ENCODE data around the gene PDXDC1.
"Not testable (repeated sequence)": the region's sequence is repeated elsewhere in the genome, so short reads cannot be mapped to it uniquely, and the experiment has no call there.

The PDXDC1 gene

GRCh38 chr16:15099366-15099909 lies 124.6 kb downstream of the PDXDC1 start:
- not testable (repeated sequence) for H3K4me3 ChIP-seq (ENCODE audit: low read depth, low read length); DNase-seq (ENCODE audit: low read depth)

GRCh38 chr16:15100372-15100987 lies 125.7 kb downstream of the PDXDC1 start:
- DNase-seq (ENCODE audit: low read depth); H3K4me3 ChIP-seq (ENCODE audit: low read depth, low read length): not testable (repeated sequence)

GRCh38 chr16:15127641-15128425 lies 153.0 kb downstream of the PDXDC1 start:
- DNase-seq (ENCODE audit: low read depth); H3K4me3 ChIP-seq (ENCODE audit: low read depth, low read length): not testable (repeated sequence)

DNA sequence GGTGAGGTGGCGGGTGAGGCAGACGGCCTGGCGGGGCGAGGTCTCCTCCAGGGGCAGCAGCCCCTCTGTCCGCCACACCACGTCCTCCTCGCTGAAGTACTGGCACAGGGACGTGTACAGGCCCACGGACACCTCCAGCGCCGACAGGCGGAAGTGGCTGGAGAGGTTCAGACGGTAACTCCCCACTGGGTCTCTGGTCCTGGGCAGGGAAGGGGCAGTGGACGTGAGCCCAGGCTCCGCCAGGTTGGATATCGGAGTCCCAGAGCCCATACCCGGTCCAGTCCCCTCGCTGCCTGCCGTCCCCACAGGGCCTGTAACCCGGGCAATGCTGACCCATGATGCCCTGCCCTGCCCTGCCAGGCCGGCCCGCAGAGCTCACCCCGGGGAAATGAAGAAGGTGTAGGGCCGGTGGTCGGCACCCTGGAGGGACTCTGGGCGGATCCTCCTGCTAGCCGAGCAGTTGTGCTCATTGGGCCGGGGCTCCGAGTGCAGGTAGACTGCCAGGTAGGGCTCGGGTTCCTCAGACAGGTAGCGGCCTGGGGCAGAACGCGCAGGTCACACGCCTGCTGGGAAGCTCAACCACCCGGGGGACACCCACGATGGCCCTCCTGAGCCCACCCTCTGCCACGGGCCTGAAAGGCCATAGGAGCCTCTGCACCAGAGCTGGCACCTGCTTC lies 155.6 kb downstream of the PDXDC1 start:
- not testable (repeated sequence) for H3K4me3 ChIP-seq (ENCODE audit: low read depth, low read length); DNase-seq (ENCODE audit: low read depth)

DNA sequence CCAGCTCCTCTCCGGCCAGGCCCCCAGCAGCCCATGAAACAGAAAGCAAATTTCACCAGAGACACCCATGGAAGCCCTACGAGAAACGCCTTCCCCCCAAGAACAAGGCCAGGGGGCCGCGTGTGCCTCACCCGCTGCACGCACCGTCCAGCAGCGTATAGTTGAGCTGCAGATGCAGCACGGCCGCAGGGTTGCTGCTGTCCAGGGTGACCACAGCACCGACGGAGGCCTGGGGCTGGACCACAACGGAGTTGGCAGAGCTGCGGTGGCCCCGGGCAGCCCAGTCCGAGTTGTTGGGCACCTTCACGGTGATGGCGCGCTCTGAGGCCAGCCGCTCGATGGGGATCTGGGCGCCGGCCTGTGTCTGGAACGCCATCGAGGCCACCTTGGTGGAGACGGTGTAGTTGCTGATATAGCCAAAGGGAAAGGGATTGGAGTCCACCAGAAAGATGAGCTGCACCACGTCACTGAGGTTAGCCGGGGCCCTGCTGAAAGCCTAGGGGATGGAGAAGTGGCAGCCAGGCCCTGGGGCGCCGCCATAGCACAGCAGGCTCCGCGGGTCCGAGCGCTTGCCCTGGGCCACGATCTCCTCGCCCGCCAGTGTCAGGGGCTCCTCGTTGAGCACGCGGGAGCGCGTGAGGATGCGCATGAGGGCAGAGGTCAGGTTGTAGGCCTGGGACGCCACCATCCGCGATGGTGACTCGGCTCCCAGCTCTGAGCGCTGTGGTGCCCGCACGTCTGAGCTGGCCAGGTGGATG lies 156.3 kb downstream of the PDXDC1 start:
- H3K4me3 ChIP-seq (ENCODE audit: low read depth, low read length); DNase-seq (ENCODE audit: low read depth): not testable (repeated sequence)

DNA sequence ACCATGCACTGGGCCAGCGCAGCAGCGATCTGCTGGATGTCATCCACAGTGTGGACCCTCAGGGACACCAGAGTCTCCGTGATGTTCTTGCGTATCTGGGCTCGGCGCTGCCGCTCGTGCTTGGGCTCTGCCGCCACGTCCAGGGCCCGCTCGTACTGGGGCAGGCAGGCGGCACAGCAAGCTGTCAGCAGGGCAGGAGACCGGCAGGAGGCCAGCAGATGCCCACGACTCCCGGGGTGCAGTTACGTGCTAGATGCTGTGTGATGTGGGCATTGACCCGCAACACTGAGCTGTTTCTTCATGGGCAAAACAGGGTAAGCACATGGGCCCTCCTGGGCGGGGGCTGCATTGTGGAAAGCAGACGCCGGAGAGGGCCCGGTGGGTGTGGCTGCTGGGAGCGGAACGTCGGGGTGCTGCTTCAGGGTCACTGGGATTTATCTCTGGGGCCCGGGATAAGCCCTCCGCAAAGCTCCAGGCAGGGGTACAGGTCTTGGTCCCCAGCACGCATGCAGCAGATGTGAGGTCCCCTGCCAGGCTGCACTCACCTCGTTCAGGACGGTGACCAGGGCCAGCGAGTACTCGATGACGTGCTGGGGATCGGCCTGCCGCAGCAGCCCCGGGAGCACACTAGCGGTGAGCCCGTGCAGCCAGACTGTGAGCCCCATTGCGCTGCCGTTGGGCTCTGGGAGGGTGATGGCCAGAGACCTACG lies 158.0 kb downstream of the PDXDC1 start:
- not testable (repeated sequence) for DNase-seq (ENCODE audit: low read depth)

GRCh38 chr16:15133554-15133953 lies 158.7 kb downstream of the PDXDC1 start:
- not testable (repeated sequence) for DNase-seq (ENCODE audit: low read depth)

More for the DNA sequence above, 158.0 kb downstream of the PDXDC1 start:
- H3K4me3 ChIP-seq (ENCODE audit: low read depth, low read length), result not testable (repeated sequence)

DNA sequence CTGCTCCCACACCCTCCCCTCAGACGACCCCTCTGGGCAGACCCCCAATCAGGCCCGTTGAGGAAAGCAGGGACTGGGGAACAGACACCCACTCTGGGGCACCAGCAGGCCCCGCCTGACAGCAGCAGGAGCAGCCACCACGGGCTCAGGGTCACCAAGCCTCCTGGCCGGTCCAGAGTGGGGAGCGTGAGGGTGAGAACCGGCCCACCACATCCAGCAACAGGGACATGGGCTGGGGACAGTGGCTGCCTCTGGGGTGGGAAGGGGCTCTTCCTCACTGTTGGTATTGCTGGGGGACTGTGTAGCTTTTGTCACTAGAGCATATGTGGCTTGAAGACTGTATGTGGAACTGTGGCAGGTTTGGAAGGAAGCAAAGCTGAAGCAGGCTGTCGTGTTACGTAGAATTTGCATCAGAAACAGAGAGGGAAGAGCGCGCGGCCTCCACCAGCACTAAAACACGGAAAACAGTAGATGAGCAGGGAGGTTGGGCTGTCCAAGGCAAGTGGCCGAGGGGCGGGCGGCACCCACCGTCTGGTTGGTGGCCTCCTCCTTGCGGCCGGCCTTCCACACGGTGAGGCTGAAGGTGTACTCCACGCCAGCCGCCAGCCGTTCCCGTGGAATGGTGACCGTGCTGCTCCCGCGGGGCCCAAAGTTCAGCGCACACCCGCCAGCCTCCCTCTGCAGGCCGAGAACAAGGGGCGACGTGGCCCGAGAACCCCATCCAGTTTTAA lies 160.1 kb downstream of the PDXDC1 start:
- H3K4me3 ChIP-seq (ENCODE audit: low read depth, low read length); DNase-seq (ENCODE audit: low read depth): not testable (repeated sequence)

More at GRCh38 chr16:15133554-15133953, 158.7 kb downstream of the PDXDC1 start:
- H3K4me3 ChIP-seq (ENCODE audit: low read depth, low read length), result not testable (repeated sequence)

- not testable (repeated sequence) for DNase-seq (ENCODE audit: low read depth); H3K4me3 ChIP-seq (ENCODE audit: low read depth, low read length)
Observed at GRCh38 chr16:15135483-15136360, 160.9 kb downstream of the PDXDC1 start.

DNA sequence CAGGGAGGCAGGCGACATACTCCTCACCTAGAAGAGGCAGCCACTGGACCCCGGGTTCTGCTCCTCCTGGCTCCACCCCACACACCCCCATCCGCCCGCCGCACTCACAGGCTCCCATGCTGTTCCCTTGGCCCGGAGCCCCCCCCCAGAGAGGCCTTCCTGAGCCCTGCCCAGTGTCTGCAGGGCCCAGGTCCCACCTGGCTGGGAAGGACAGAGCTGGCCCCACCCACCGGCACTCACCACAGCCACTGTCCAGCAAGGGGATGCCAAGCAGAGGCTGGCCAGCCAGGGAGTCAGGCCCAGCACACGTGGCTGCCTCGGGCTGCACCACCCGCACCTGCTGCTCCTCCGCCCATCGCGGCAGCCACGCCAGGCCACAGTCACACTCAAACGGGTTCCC lies 162.7 kb downstream of the PDXDC1 start:
- not testable (repeated sequence) for DNase-seq (ENCODE audit: low read depth); H3K4me3 ChIP-seq (ENCODE audit: low read depth, low read length)

DNA sequence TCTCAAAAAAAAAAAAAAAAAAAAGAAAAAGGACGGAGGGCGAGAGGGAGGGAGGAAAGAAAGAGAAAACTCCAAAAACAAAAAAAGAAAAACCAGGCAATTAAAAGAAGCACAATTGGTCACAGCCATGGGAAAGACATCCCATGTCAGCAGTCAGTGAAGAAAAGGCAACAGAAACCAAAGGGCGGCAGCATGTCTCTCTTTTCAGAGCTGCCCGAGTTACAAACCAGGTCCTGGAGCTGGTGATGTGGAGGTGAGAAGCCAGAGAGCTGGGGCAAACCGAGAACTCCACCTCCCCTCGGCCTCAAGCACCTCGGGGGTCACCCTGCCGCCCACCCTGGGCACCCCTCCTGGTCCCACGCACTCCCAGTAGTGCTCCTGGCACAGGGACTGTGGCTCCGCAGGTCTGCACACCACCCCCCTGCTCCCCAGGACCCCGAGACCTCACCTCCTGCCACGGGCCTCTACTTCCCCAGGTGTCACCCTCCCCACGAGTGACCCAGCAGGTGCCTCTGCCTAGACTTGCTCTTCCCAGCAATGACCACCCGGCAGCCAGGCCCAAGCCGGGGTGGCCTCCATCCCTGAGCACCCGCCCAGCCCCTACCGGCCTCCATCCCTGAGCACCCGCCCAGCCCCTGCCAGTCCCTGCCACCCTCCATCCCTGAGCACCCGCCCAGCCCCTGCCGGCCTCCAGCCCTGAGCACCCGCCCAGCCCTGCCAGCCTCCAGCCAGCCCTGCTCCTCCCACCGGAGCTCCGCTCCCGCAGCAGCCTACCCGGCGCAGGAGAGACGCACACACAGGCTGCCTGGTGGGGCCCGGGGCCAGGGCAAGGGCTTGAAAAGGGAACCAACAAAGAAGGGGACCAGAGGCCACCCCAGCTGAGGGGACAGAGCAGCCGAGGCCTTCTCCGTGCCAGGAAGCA lies 165.9 kb downstream of the PDXDC1 start:
- not testable (repeated sequence) for DNase-seq (ENCODE audit: low read depth); H3K4me3 ChIP-seq (ENCODE audit: low read depth, low read length)

- DNase-seq (ENCODE audit: low read depth), result no peak
- no peak overlapping the region for H3K4me3 ChIP-seq (ENCODE audit: low read depth, low read length)
Observed at GRCh38 chr16:15141586-15141985, 166.8 kb downstream of the PDXDC1 start.

GRCh38 chr16:15142107-15142890 lies 167.5 kb downstream of the PDXDC1 start:
- not testable (repeated sequence) for H3K4me3 ChIP-seq (ENCODE audit: low read depth, low read length); DNase-seq (ENCODE audit: low read depth)

DNA sequence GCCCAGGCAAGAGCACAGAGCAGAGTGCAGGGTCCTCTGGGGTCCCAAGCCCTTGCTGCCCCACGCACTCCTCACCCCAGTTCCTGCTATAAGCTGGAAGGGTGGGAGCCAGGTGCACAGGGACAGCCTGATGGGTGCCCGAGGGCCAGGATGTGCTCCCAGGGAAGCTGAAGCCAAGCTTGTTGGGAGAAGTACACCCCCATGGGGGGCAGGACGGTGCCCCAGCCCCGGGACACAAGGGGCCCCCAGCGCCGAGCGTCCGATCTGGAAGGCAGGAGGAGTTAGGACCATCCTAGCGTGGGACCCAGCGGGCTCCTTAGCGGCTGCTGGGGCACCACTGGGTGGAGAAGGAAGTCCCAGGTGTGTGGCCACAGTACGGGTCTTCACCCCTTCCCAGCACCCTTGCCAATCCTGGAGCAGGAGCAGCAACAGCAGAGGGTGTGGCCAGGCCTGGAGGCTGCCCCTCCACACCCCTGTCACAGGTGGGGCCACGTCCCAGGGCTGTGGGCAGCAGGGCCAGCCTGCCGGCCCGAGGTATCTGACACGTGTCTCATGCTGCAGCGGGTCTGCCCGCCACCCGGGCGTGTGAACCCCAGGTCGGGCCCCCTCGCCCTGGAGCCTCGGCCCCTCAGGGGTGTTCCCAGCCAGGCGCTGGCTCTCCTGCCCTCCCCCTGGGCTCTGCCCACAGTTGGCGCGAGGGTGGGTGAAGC lies 168.2 kb downstream of the PDXDC1 start:
- DNase-seq (ENCODE audit: low read depth); H3K4me3 ChIP-seq (ENCODE audit: low read depth, low read length): not testable (repeated sequence)

DNA sequence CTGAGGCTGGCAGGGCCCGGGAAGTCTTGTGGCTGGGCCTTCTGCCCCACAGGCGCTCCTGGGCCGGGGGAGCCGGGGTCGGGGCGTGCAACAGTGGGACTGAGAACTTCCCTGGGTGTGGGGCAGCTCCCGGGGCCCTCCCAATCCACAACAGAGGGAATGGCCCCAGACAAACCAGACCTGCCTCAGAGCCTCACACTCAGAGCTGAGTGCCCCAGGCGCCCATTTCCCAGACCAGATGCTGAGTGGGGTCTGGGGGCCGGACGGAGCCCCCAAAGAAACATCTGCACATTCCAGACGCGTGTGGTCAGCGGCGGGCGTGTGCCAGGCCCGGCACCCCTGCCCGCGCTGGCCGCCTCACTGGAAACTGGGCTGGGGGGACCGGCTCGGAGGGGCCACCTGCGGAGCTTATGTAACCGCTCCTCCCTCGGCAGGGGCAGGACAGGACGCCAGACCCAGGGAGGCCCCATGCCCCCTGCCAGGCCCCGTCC lies 168.8 kb downstream of the PDXDC1 start:
- not testable (repeated sequence) for DNase-seq (ENCODE audit: low read depth); H3K4me3 ChIP-seq (ENCODE audit: low read depth, low read length)

All from skeletal muscle cell (primary cell).